Activated B cell treated with CpG ODN at 0.5 μM for 24 hours (primary cell): ENCODE results near the gene IL1RAPL1. TPM values are rescaled to one million over a fixed set of nuclear protein-coding genes. Genes with fewer than 3 reads are reported as not detected.

ENCODE experiments used
- ATAC-seq: fragments of 200-7000 bp; cut with Tn5 transposase; one replicate; pipeline ENCODE4 v1.10.0; 2021; ENCODE audit warnings: low read depth, mild to moderate bottlenecking, moderate library complexity
- CTCF ChIA-PET: fragments of 350-600 bp; sonication (Branson Sonifier 250); formaldehyde crosslinking; loops from one replicate; lab custom pipeline; 2021; ENCODE audit warnings: antibody characterized with exemption; lab: Charles Lee
- POLR2A ChIA-PET: fragments of 350-600 bp; sonication (Branson Sonifier 250); formaldehyde crosslinking; loops from one replicate; lab custom pipeline; 2021; ENCODE audit warnings: antibody characterized with exemption; lab: Charles Lee
- DNase-seq: peaks from one replicate; pipeline ENCODE4 v3.0.0; 2022
- H3K27ac Mint-ChIP-seq: one replicate; pipeline ENCODE4 v1.8.0; 2020; ENCODE audit warnings: mixed read lengths
- H3K27me3 Mint-ChIP-seq: one replicate; pipeline ENCODE4 v1.8.0; 2021; ENCODE audit warnings: mixed read lengths
- H3K36me3 Mint-ChIP-seq: one replicate; pipeline ENCODE4 v1.8.0; 2021; ENCODE audit warnings: low read depth, mixed read lengths
- H3K4me1 Mint-ChIP-seq: one replicate; pipeline ENCODE4 v1.8.0; 2021; ENCODE audit warnings: mixed read lengths
- H3K4me3 Mint-ChIP-seq: one replicate; pipeline ENCODE4 v1.8.0; 2020; ENCODE audit warnings: mild to moderate bottlenecking, mixed read lengths
- H3K9me3 Mint-ChIP-seq: one replicate; pipeline ENCODE4 v1.8.0; 2020; ENCODE audit warnings: mixed read lengths
- CTCF ChIP-seq: fragments of 200-600 bp; IDR thresholded peaks from one replicate; pipeline ENCODE4 v1.8.0; 2022; ENCODE audit warnings: antibody characterized with exemption, mild to moderate bottlenecking
- intact Hi-C: fragments of 100-400 bp; cut with micrococcal nuclease; formaldehyde crosslinking; loops from one replicate; pipeline ENCODE4 v1.15.1; 2024
- total RNA-seq: library from RNA; stranded (reverse); gene quantifications from 2 replicates; pipeline ENCODE4 v1.2.3, GENCODE V29; 2022

The IL1RAPL1 gene
- total RNA-seq, 1 donor from 2014 or later: not detected

GRCh38 chrX:28850955-28851354 is 263.7 kb downstream of the IL1RAPL1 start:
- CTCF ChIA-PET: no interaction called here
- DNase-seq: no peak
- POLR2A ChIA-PET: no interaction called here
- intact Hi-C loops: no loop called here
- ATAC-seq: no peak
- Mint-ChIP-seq H3K4me3 (no peak overlapping the region), H3K27me3 (no peaks in the 10 kb centered on the region), H3K9me3 (peaks cover 10% of the 10 kb centered on the region), H3K36me3 (no peaks in the 10 kb centered on the region), H3K4me1 (no peaks in the 10 kb centered on the region), H3K27ac (no peak overlapping the region)
- TF ChIP-seq CTCF: no peak

- no peak overlapping the region for H3K4me3 Mint-ChIP-seq
- CTCF ChIA-PET: no interaction called here
- no peak overlapping the region for H3K27ac Mint-ChIP-seq
- peaks cover 10% of the 10 kb centered on the region for H3K9me3 Mint-ChIP-seq
- H3K36me3 Mint-ChIP-seq: no peaks in the 10 kb centered on the region
- ATAC-seq (no peak), DNase-seq (no peak)
- H3K4me1 Mint-ChIP-seq: no peaks in the 10 kb centered on the region
- intact Hi-C loops: no loop called here
- no peaks in the 10 kb centered on the region for H3K27me3 Mint-ChIP-seq
- POLR2A ChIA-PET: no interaction called here
- TF ChIP-seq CTCF: no peak
Measured at GRCh38 chrX:28851871-28852270, 264.6 kb downstream of the IL1RAPL1 start.

DNA sequence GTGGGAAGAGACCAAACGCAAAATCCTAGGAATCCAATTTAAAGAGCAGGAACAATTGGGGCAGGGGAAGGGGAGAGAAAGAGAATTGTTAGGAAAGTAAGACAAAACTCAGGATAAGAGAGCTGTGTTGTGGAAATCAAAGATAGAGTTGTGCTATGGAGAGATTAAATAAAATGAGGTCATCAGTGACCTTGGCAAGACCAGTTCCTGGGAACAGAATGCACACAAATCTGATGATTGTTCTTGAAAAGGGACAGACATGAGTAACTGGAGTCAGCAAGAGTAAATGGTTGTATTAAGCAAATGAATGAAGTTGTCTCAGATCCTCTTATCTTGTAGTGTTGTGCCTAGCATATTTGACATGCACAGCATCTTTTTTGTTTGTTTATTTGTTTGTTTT is 267.4 kb downstream of the IL1RAPL1 start:
- ChIA-PET POLR2A (no interaction called here), CTCF (no interaction called here)
- H3K27ac Mint-ChIP-seq: no peak overlapping the region
- no peaks in the 10 kb centered on the region for H3K4me1 Mint-ChIP-seq
- H3K9me3 Mint-ChIP-seq: peaks cover 9% of the 10 kb centered on the region
- no peak overlapping the region for H3K4me3 Mint-ChIP-seq
- DNase-seq: no peak
- no peak for TF ChIP-seq CTCF
- intact Hi-C loops: no loop called here
- H3K36me3 Mint-ChIP-seq: no peaks in the 10 kb centered on the region
- no peaks in the 10 kb centered on the region for H3K27me3 Mint-ChIP-seq
- ATAC-seq: no peak

DNA sequence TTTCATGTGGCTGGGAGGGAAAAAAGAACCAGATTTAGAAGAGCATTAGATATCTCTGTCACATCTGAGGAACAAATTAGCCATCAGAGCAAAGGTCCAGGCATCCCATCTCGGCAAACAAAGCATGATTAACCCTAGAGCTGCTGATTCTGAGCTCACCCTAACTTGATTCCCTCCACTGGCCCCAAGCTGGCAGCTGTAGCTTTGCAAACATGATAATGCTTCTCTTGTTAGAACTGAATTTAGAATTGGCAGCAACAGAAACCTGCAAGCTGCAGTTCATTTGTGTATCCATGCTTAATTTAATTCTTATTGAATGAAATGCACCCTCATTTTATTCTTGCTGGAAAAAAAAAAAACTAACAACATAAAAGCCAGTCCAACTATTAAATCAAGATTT is 289.2 kb downstream of the IL1RAPL1 start:
- Mint-ChIP-seq H3K27me3 (no peaks in the 10 kb centered on the region), H3K9me3 (peaks cover 2% of the 10 kb centered on the region), H3K36me3 (no peaks in the 10 kb centered on the region), H3K27ac (no peak overlapping the region), H3K4me1 (no peaks in the 10 kb centered on the region), H3K4me3 (no peak overlapping the region)
- intact Hi-C loops: no loop called here
- TF ChIP-seq CTCF: no peak
- POLR2A ChIA-PET: no interaction called here
- DNase-seq: no peak
- ATAC-seq: no peak
- CTCF ChIA-PET: no interaction called here

GRCh38 chrX:28876901-28877300 is 289.7 kb downstream of the IL1RAPL1 start:
- Mint-ChIP-seq H3K4me1 (no peaks in the 10 kb centered on the region), H3K9me3 (peaks cover 2% of the 10 kb centered on the region), H3K4me3 (no peak overlapping the region), H3K27ac (no peak overlapping the region), H3K36me3 (no peaks in the 10 kb centered on the region), H3K27me3 (no peaks in the 10 kb centered on the region)
- no peak for TF ChIP-seq CTCF
- POLR2A ChIA-PET: no interaction called here
- no peak for ATAC-seq
- CTCF ChIA-PET: no interaction called here
- intact Hi-C loops: no loop called here
- DNase-seq: no peak
